BJ (cell line): Measurements from ENCODE around the gene UQCRC2. TPM values are rescaled to one million over a fixed set of nuclear protein-coding genes. Genes with fewer than 3 reads are reported as not detected.

ENCODE experiments used
- CTCF ChIA-PET: fragments of 350-600 bp; formaldehyde crosslinking; extraction: SDS; loops from one replicate; lab custom pipeline; 2021; ENCODE audit warnings: antibody characterized with exemption, inconsistent platforms; lab: Yijun Ruan, JAX
- POLR2A ChIA-PET: fragments of 300-600 bp; sonication (Branson Sonifier 250); formaldehyde crosslinking; extraction: SDS; loops from one replicate; lab custom pipeline; 2021; ENCODE audit warnings: antibody characterized with exemption; lab: Charles Lee
- DNase-seq: peaks from one replicate; pipeline ENCODE4 v3.0.0-alpha.2; 2011; ENCODE audit warnings: low read depth
- H3K27me3 ChIP-seq: 2 replicates; pipeline ENCODE4 v1.6.0; 2011; ENCODE audit warnings: low read length; ENCODE audit not compliant: control insufficient read depth, insufficient read depth
- H3K36me3 ChIP-seq: 2 replicates; pipeline ENCODE4 v1.5.1; 2011; ENCODE audit warnings: low read length; ENCODE audit not compliant: control insufficient read depth, insufficient read depth
- H3K4me3 ChIP-seq: 2 replicates; pipeline ENCODE4 v1.5.1; 2011; ENCODE audit warnings: low read depth, mild to moderate bottlenecking, control low read depth, low read length
- CTCF ChIP-seq: IDR thresholded peaks from 2 replicates; pipeline ENCODE4 v1.5.1; 2011; ENCODE audit warnings: low read depth, mild to moderate bottlenecking, control low read depth, inconsistent platforms, low read length, moderate library complexity; ENCODE audit not compliant: insufficient read depth
- polyA plus RNA-seq: library from polyadenylated mRNA; depleted of rRNA; stranded (reverse); fragments of >200 nt; gene quantifications from 2 replicates; pipeline ENCODE4 v1.2.3, GENCODE V29; 2011

Gene UQCRC2
- polyA plus RNA-seq, 1 experiment: 177 TPM

GRCh38 chr16:21982108-21982507 is 28.9 kb downstream of the UQCRC2 start:
- ChIA-PET CTCF (interaction anchor here (0.7 to 1.8 kb wide), 3 partner anchors 18 to 207 kb away, joined by 3 to 6 read pairs (median 5); no protein-coding TSS in a partner anchor), POLR2A (no interaction called here)
- Histone ChIP-seq H3K4me3 (no peak overlapping the region), H3K27me3 (no peaks in the 10 kb centered on the region), H3K36me3 (peaks cover 18% of the 10 kb centered on the region)
- DNase-seq: no peak
- TF ChIP-seq CTCF: no peak

DNA sequence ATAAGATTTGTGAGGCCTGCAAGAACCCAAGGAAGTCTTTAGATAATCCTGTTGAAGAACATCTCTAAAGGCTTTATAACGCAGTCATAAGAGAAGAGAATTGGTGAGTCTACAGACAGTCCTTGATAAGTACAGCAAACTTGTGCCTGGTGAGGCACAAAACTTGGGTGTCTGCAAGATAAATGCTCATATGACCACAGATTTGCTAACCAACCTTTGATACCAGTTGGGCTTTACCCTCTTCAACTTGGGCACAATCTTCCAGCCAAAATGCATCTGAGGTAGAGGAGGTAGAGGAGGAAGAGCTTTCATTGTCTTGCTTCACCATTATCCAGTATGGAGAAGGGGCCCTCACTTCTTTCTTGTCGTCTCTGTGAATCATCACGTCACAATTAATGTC is 30.9 kb downstream of the UQCRC2 start:
- H3K27me3 ChIP-seq: no peaks in the 10 kb centered on the region
- TF ChIP-seq CTCF: no peak
- no peak overlapping the region for H3K4me3 ChIP-seq
- CTCF ChIA-PET: interaction anchor here (1.0 kb wide), 1 partner anchor 94 kb away, joined by 3 read pairs; no protein-coding TSS in a partner anchor
- POLR2A ChIA-PET: no interaction called here
- DNase-seq: no peak
- H3K36me3 ChIP-seq: peaks cover 16% of the 10 kb centered on the region

- Histone ChIP-seq H3K4me3 (no peak overlapping the region), H3K36me3 (peaks cover 11% of the 10 kb centered on the region), H3K27me3 (no peaks in the 10 kb centered on the region)
- TF ChIP-seq CTCF: no peak
- ChIA-PET CTCF (interaction anchor here (3.0 kb wide), 1 partner anchor 92 kb away, joined by 11 read pairs; no protein-coding TSS in a partner anchor), POLR2A (no interaction called here)
- DNase-seq: no peak
Observed at GRCh38 chr16:21985524-21985923, 32.4 kb downstream of the UQCRC2 start.

- CTCF ChIA-PET: interaction anchor here (3.0 kb wide), 1 partner anchor 91 kb away, joined by 11 read pairs; no protein-coding TSS in a partner anchor
- POLR2A ChIA-PET: no interaction called here
Observed at GRCh38 chr16:21986692-21987246, 33.6 kb downstream of the UQCRC2 start.

GRCh38 chr16:21987498-21987897 is 34.3 kb downstream of the UQCRC2 start:
- DNase-seq: no peak
- ChIA-PET CTCF (interaction anchor here (0.8 to 3.0 kb wide), 2 partner anchors 12 to 90 kb away, joined by 4 to 11 read pairs; no protein-coding TSS in a partner anchor), POLR2A (no interaction called here)

More at GRCh38 chr16:21986692-21987246, 33.6 kb downstream of the UQCRC2 start:
- H3K27me3 ChIP-seq: no peaks in the 10 kb centered on the region
- no peak for TF ChIP-seq CTCF
- H3K4me3 ChIP-seq: no peak overlapping the region
- no peak for DNase-seq
- H3K36me3 ChIP-seq: peaks cover 5% of the 10 kb centered on the region

More at GRCh38 chr16:21987498-21987897, 34.3 kb downstream of the UQCRC2 start:
- no peak for TF ChIP-seq CTCF
- Histone ChIP-seq H3K4me3 (no peak overlapping the region), H3K27me3 (no peaks in the 10 kb centered on the region), H3K36me3 (peaks cover 4% of the 10 kb centered on the region)
